RCC 7860 (cell line): ENCODE data around the gene WDR43.

Experiments
- DNase-seq: peaks from one replicate; pipeline ENCODE4 v3.0.0-alpha.2; 2015; ENCODE audit warnings: low spot score
- FAIRE-seq: peaks from 2 replicates; lab custom pipeline; 2012; peaks lifted over from hg19 to GRCh38; lab: Jason Lieb, UNC

WDR43 gene

GRCh38 chr2:28894470-28895188 is at the start of gene WDR43:
Gene WDR43, plus strand, starts transcription at chr2:28894667. Its CDS starts 32 bp downstream, at chr2:28894699.
- peak; percentile 82 for FAIRE-seq

GRCh38 chr2:28855193-28855592 is 39.3 kb upstream of the WDR43 start:
- FAIRE-seq (no peak), DNase-seq (no peak)

More at GRCh38 chr2:28894470-28895188, at the start of gene WDR43:
- peak; percentile 99 for DNase-seq

GRCh38 chr2:28855977-28856376 is 38.5 kb upstream of the WDR43 start:
- no peak for DNase-seq
- no peak for FAIRE-seq

GRCh38 chr2:28868611-28869010 is 25.9 kb upstream of the WDR43 start:
- FAIRE-seq = no peak
- DNase-seq = no peak

- DNase-seq = peak; percentile 25
- FAIRE-seq = no peak
Measured at GRCh38 chr2:28869494-28870145, 24.8 kb upstream of the WDR43 start.

- FAIRE-seq (peak; percentile 16), DNase-seq (peak; percentile 90)
Measured at GRCh38 chr2:28870146-28870891, 24.1 kb upstream of the WDR43 start, which contains the start of gene TRMT61B. Gene TRMT61B, minus strand, starts transcription at chr2:28870309. Its CDS starts 32 bp downstream, at chr2:28870277.

- DNase-seq (no peak), FAIRE-seq (no peak)
Measured at GRCh38 chr2:28871620-28872019, 22.8 kb upstream of the WDR43 start.

- DNase-seq (no peak), FAIRE-seq (no peak)
Measured at GRCh38 chr2:28880193-28880592, 14.3 kb upstream of the WDR43 start.

- DNase-seq (no peak), FAIRE-seq (no peak)
Measured at GRCh38 chr2:28893488-28893887, 979 bp upstream of the WDR43 start.

GRCh38 chr2:28895189-28895893 is 874 bp downstream of the WDR43 start:
- peak; percentile 53 for DNase-seq
- FAIRE-seq = no peak

GRCh38 chr2:28896906-28897305 is 2.4 kb downstream of the WDR43 start:
- peak; percentile 42 for DNase-seq
- FAIRE-seq = no peak

GRCh38 chr2:28898048-28898447 is 3.6 kb downstream of the WDR43 start:
- no peak for FAIRE-seq

GRCh38 chr2:28901202-28901601 is 6.7 kb downstream of the WDR43 start:
- DNase-seq = no peak

More at GRCh38 chr2:28898048-28898447, 3.6 kb downstream of the WDR43 start:
- no peak for DNase-seq

GRCh38 chr2:28901841-28902240 is 7.4 kb downstream of the WDR43 start:
- no peak for FAIRE-seq
- no peak for DNase-seq

More at GRCh38 chr2:28901202-28901601, 6.7 kb downstream of the WDR43 start:
- FAIRE-seq = no peak

GRCh38 chr2:28902584-28902983 is 8.1 kb downstream of the WDR43 start:
- no peak for FAIRE-seq

GRCh38 chr2:28904295-28904694 is 9.8 kb downstream of the WDR43 start:
- no peak for FAIRE-seq

More at GRCh38 chr2:28902584-28902983, 8.1 kb downstream of the WDR43 start:
- DNase-seq = no peak

GRCh38 chr2:28904802-28905457 is 10.5 kb downstream of the WDR43 start:
- FAIRE-seq = no peak
- no peak for DNase-seq

More at GRCh38 chr2:28904295-28904694, 9.8 kb downstream of the WDR43 start:
- no peak for DNase-seq

- no peak for DNase-seq
- no peak for FAIRE-seq
Measured at GRCh38 chr2:28905533-28905932, 11.1 kb downstream of the WDR43 start.

GRCh38 chr2:28906376-28906775 is 11.9 kb downstream of the WDR43 start:
- no peak for FAIRE-seq

GRCh38 chr2:28906821-28907220 is 12.4 kb downstream of the WDR43 start:
- DNase-seq (no peak), FAIRE-seq (no peak)

More at GRCh38 chr2:28906376-28906775, 11.9 kb downstream of the WDR43 start:
- DNase-seq = no peak
